Stimulated activated CD8-positive, alpha-beta memory T cell treated with anti-CD3 and anti-CD28 coated beads, Interleukin-12 subunit alpha, Interleukin-12 subunit beta, amount 100 ng/mL, for 24 hours (primary cell): ENCODE data around the gene MTA1.

ENCODE experiments used
- DNase-seq: peaks from one replicate; pipeline ENCODE4 v3.0.0-alpha.2; 2020; ENCODE audit errors: extremely low read depth

The MTA1 gene

DNA sequence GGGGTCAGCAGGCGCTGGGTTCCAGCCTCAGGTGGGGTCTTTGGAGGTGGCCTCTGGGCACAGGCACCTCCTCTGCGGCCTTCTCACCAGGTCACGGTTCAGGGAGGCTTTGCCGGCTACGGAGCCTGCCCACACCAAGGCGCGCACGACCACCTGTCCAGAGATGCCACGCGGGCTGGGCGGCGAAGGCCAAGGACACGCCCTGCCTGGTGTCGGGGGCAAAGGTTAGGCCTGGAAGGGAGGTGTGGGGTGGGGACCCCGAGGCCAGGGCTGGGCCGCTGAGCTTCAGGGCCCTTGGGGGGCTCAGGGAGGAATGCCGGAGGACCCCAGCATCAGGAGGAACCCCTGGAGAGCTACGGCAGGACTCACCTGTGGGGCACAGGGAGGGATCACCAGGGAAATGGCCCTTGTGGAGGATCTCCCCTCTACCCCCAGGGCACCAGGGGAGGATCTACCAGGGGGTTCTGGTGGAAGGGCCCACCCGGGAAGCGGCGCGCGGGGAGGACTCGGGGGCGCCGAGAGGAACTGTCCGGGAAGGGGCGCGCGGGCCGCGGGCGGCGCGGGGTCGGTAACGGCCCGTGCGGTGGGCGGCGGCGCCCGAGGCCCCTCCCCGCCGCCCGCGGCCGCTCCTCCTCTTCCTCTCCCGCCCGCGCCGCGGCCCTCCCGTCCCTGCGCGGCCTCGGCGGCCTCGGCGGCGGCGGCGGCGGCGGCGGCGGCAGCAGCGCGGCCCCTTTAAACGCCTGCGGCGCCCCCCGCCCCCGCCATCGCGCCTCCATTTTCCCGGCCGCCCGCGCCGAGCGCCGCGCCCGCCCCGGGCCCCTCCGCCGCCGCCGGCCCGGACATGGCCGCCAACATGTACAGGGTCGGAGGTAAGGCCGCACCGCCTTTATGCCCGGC lies at the start of gene MTA1:
TSS of gene MTA1 (plus strand) at position 633 of the 897 bp plus-strand sequence. CDS start at position 842, 209 bp downstream.
- DNase-seq = no peak

DNA sequence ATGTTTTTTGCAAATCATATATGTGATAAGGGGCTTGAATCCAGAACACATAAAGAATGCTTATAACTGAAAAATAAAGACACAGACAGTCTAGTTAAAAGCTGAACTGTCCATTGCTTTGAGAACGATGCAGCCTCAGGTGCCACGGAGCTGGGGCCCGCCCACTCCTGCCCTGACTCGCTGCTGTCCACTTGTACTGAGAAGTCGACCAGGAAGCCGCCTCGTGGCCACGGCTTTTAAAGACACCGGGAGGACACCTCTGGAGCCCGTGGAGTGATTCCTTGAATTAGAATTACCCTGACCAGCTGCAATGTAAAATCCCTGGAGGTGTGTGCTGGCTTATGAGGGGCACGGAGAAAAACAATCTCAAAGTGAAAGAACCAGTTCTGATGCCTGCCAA lies 45.2 kb upstream of the MTA1 start:
- no peak for DNase-seq

GRCh38 chr14:105375635-105376057 lies 44.0 kb upstream of the MTA1 start:
- no peak for DNase-seq

- no peak for DNase-seq
These were observed 42.8 kb upstream of the MTA1 start for GRCh38 chr14:105376521-105377440.

- DNase-seq = no peak
These were observed 42.0 kb upstream of the MTA1 start for GRCh38 chr14:105377555-105378182.

DNA sequence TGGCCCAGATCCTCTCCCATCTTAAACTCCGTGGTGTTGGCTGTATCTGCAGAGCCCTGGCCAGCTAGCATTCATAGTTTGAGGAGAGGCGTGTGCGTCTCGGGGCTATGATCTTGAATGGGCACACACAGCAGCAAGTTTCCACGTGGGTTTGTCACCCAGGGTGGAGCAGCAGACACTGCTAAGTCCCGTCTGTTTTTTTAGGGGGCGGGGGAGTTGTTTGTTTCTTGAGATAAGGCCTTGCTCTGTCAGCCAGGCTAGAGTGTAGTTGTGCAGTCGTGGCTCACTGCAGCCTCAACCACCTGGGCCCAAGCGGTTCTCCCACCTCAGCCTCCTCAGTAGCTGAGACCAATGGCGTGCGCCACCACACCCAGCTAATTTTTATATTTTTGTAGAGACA lies 41.4 kb upstream of the MTA1 start:
- no peak for DNase-seq

DNA sequence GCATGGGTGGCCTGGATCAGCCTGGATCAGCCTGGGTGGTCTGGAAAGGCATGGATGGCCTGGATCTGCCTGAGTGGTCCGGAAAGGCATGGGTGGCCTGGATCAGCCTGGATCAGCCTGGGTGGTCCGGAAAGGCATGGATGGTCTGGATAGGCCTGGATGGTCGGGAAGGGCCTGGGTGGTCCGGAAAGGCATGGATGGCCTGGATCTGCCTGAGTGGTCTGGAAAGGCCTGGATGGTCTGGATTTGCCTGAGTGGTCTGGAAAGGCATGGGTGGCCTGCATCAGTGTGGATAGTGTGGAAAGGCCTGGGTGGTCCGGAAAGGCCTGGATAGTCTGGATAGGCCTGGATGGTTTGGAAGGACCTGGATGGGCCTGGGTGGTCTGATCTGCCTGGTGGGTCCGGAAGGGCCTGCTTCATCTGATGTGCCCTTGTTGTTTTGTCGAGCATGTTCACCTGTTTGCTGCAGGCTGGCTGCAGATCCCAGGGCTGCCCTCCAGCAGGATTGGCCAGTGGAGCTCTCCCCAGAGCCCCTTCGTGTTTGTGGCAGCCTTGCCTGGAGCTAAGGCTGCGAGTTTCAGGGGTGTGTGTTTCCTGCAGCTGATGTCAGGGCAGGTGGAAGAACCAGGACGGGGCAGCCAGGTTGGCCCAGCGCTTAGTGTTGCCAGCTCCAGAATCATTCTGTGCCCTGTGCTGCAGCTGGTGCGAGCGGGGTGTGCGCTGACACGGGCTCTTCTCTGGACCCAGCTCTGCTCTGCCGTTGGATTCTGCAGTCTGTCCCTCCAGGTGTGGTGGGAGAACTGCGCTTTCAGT lies 40.5 kb upstream of the MTA1 start:
- no peak for DNase-seq

- no peak for DNase-seq
These were observed 39.7 kb upstream of the MTA1 start for GRCh38 chr14:105379946-105380345.

- DNase-seq = no peak
These were observed 38.9 kb upstream of the MTA1 start for GRCh38 chr14:105380756-105381155.

GRCh38 chr14:105381446-105382342 lies 37.9 kb upstream of the MTA1 start:
- no peak for DNase-seq

DNA sequence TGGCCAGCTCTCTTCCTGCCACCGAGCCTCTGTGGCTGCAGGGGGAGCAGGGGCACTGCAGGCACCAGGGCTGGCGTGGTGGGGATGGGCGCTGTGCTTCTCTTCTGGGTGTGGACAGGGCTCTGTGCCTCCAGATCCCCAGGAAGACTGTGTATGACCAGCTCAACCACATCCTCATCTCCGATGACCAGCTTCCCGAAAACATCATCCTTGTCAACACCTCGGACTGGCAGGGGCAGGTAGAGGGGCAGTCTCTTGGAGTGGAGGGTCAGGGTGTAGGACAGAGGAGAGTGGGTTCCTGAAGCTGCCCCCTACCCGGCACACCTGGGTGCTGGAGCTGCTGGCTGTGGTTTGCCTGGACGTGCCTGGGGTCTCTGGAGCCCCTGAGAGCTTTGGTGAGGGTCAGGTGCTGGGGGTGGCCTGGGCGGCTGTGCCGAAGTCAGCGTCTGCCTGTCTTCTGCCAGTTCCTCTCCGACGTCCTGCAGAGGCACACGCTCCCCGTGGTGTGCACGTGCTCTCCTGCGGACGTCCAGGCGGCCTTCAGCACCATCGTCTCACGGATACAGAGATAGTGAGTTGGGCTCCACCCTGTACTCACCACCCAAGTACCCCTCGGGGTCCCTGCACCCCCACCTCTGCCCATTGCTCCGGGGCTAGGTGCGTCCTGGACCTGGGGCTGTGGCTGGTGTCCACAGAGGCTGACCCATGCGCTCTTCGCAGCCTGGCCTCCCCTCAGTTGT lies 37.1 kb upstream of the MTA1 start:
- no peak for DNase-seq

DNA sequence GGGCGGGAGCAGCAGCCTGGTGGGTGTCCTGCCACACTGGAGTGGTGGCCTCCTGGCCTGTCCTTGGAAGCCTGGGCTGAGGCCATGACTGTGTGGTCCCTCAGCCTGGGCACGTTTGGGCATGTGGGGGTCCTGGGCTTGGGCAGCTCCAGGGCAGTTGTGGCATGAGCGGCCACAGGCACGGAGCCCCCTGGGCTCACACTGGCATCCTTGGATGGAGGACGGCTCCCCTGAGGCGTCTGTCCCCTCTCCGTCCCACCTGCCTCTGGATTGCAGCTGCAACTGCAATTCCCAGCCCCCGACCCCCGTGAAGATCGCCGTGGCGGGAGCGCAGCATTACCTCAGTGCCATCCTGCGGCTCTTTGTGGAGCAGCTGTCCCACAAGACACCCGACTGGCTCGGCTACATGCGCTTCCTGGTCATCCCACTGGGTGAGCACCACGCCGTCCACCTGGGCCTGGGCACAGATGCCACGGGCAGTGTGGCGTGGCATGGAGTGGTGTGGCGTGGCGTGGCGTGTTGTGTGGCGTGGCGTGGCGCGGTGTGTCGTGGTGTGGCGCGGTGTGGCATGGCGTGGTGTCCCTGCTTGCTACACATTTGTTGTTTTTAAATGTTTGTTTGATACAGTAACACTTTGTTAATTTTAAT lies 36.4 kb upstream of the MTA1 start:
- no peak for DNase-seq

GRCh38 chr14:105384041-105384557 lies 35.5 kb upstream of the MTA1 start:
- DNase-seq = no peak

GRCh38 chr14:105384605-105385321 lies 34.9 kb upstream of the MTA1 start:
- DNase-seq = no peak

- DNase-seq = no peak
These were observed 34.3 kb upstream of the MTA1 start for GRCh38 chr14:105385322-105385637.

- no peak for DNase-seq
These were observed 33.8 kb upstream of the MTA1 start for GRCh38 chr14:105385698-105386365.
